ENCODE results near the gene GRIN2A. TPM values are rescaled to one million over a fixed set of nuclear protein-coding genes. Genes with fewer than 3 reads are reported as not detected.

GRIN2A gene
- total and polyA plus RNA-seq, 2 of the 8 experiments (the other 6 are each of a cell fraction or from before 2014, with no cell fraction given): 0.18 to 1.8 TPM

DNA sequence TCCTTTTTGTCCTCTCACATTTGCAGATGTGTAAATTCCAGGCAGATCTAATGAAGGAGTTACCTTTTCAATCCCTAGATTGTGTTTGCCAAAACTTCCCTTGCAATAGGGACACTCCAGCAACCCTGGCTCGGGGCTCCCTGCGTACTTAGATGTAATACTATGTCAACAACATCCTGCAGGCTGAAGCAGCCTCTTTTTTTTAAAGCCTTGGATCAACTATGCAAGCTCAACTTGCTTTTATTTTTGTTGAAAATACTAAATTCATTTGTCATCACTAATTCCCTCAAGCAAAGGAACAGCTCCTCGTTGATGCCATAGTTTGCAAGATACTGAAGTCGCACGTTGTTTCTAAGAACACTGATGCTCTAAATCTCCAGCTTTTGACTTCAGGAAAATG is 59.1 kb downstream of the GRIN2A start (continued):
- TF ChIP-seq CBX5 (IDR thresholded peaks at IDR 0.05; ENCODE audit: low read depth, low read length): no peak
- no peak for TF ChIP-seq TAF7 (optimal IDR thresholded peaks at IDR 0.05; ENCODE audit: borderline replicate concordance, low read depth, low read length)
- TF ChIP-seq FOSL1 (IDR thresholded peaks at IDR 0.05; ENCODE audit: insufficient read depth, low read depth, low read length): no peak
- TF ChIP-seq CEBPB (IDR thresholded peaks at IDR 0.05; ENCODE audit: low read depth, low read length): no peak
- TF ChIP-seq KDM5A (IDR thresholded peaks at IDR 0.05; ENCODE audit: low read length): no peak
- no peak for TF ChIP-seq EGR1 (IDR thresholded peaks at IDR 0.05; ENCODE audit: borderline replicate concordance, low read depth, low read length)
- TF ChIP-seq SIX5 (IDR thresholded peaks at IDR 0.05; ENCODE audit: low read depth, low read length): no peak
- TF ChIP-seq, protein P1, sequence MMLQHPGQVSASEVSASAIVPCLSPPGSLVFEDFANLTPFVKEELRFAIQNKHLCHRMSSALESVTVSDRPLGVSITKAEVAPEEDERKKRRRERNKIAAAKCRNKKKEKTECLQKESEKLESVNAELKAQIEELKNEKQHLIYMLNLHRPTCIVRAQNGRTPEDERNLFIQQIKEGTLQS (IDR thresholded peaks at IDR 0.05; ENCODE audit: insufficient read depth, low read depth, low read length): no peak
- TF ChIP-seq GTF2F1 (IDR thresholded peaks at IDR 0.05; ENCODE audit: borderline replicate concordance, low read depth, low read length): no peak
- TF ChIP-seq SP4 (IDR thresholded peaks at IDR 0.05; ENCODE audit: low read length): no peak
- no peak for TF ChIP-seq SIN3A (conservative IDR thresholded peaks at IDR 0.05 in 1 of 2, IDR thresholded peaks at IDR 0.05 in 1 of 2; ENCODE audit: low read depth in 1 of 2, low read length in 2 of 2)
